SK-N-MC (cell line): Measurements from ENCODE around the gene CHST3.
A peak's percentile ranks its signal among the peaks of the same experiment; 100 is the strongest.

Source experiments
- DNase-seq: peaks from one replicate; pipeline ENCODE4 v3.0.0-alpha.2; 2011; ENCODE audit warnings: low read depth, low spot score
- H3K27ac ChIP-seq: fragments of 200-600 bp; sonication (generic); 2 replicates; pipeline ENCODE4 v1.5.1; 2016; ENCODE audit warnings: mixed run types
- H3K36me3 ChIP-seq: fragments of 200-600 bp; sonication (generic); 2 replicates; pipeline ENCODE4 v1.6.1; 2017; ENCODE audit warnings: antibody characterized with exemption, low read length, mixed read lengths; ENCODE audit not compliant: insufficient read depth
- H3K4me3 ChIP-seq: fragments of 200-600 bp; sonication (generic); 2 replicates; pipeline ENCODE4 v1.5.1; 2016
- H3K9ac ChIP-seq: fragments of 200-600 bp; sonication (generic); 2 replicates; pipeline ENCODE4 v1.8.0; 2017; ENCODE audit warnings: mixed run types, mixed read lengths; ENCODE audit not compliant: insufficient read length
- H3K9me3 ChIP-seq: fragments of 200-600 bp; sonication (generic); 2 replicates; pipeline ENCODE4 v1.6.1; 2017; ENCODE audit warnings: low read depth, mild to moderate bottlenecking, antibody characterized with exemption, low read length, moderate library complexity, mixed read lengths
- EZH2 ChIP-seq: fragments of 200-600 bp; sonication (generic); IDR thresholded peaks from one replicate; pipeline ENCODE4 v1.6.1; 2017; ENCODE audit warnings: antibody characterized with exemption
- FOXP2 ChIP-seq: optimal IDR thresholded peaks from 2 replicates; pipeline ENCODE3; 2011; ENCODE audit warnings: mild to moderate bottlenecking, moderate library complexity; ENCODE audit not compliant: insufficient read depth; ENCODE audit errors: extremely low read length, control extremely low read depth
- POLR2AphosphoS5 ChIP-seq: IDR thresholded peaks from 2 replicates; pipeline ENCODE4 v1.6.1; 2012; ENCODE audit warnings: mild to moderate bottlenecking, low read depth, low read length, borderline replicate concordance

CHST3 gene

GRCh38 chr10:72041491-72041890 is 77.3 kb downstream of the CHST3 start:
- no peak overlapping the region for H3K9ac ChIP-seq
- H3K4me3 ChIP-seq: no peak overlapping the region
- DNase-seq: no peak
- H3K9me3 ChIP-seq: no peaks in the 10 kb centered on the region
- H3K36me3 ChIP-seq: no peaks in the 10 kb centered on the region
- no peak overlapping the region for H3K27ac ChIP-seq
- no peak for TF ChIP-seq FOXP2
- TF ChIP-seq EZH2: no peak
- no peak for TF ChIP-seq POLR2AphosphoS5

GRCh38 chr10:72043016-72043834 is 79.0 kb downstream of the CHST3 start:
- no peak for TF ChIP-seq EZH2
- no peak for TF ChIP-seq POLR2AphosphoS5
- TF ChIP-seq FOXP2: no peak
- H3K27ac ChIP-seq: no peak overlapping the region
- no peak overlapping the region for H3K9ac ChIP-seq
- no peaks in the 10 kb centered on the region for H3K36me3 ChIP-seq
- no peak overlapping the region for H3K4me3 ChIP-seq
- DNase-seq: no peak
- H3K9me3 ChIP-seq: no peaks in the 10 kb centered on the region

- no peaks in the 10 kb centered on the region for H3K36me3 ChIP-seq
- no peak overlapping the region for H3K9ac ChIP-seq
- H3K27ac ChIP-seq: no peak overlapping the region
- DNase-seq: no peak
- TF ChIP-seq EZH2 (no peak), FOXP2 (no peak), POLR2AphosphoS5 (no peak)
- H3K9me3 ChIP-seq: no peaks in the 10 kb centered on the region
- H3K4me3 ChIP-seq: no peak overlapping the region
Observed at GRCh38 chr10:72044417-72045041, 80.3 kb downstream of the CHST3 start.

- no peak for TF ChIP-seq EZH2
- TF ChIP-seq POLR2AphosphoS5: no peak
- TF ChIP-seq FOXP2: no peak
- Histone ChIP-seq H3K36me3 (no peaks in the 10 kb centered on the region), H3K4me3 (no peak overlapping the region), H3K9me3 (no peaks in the 10 kb centered on the region), H3K27ac (no peak overlapping the region), H3K9ac (no peak overlapping the region)
- no peak for DNase-seq
Observed at GRCh38 chr10:72045586-72045985, 81.4 kb downstream of the CHST3 start.

GRCh38 chr10:72048450-72049124 is 84.4 kb downstream of the CHST3 start:
- DNase-seq: peak; percentile 62
- Histone ChIP-seq H3K27ac (no peak overlapping the region), H3K4me3 (no peak overlapping the region), H3K9ac (no peak overlapping the region), H3K36me3 (no peaks in the 10 kb centered on the region), H3K9me3 (no peaks in the 10 kb centered on the region)
- TF ChIP-seq EZH2 (no peak), POLR2AphosphoS5 (no peak), FOXP2 (no peak)

- Histone ChIP-seq H3K9me3 (no peaks in the 10 kb centered on the region), H3K27ac (no peak overlapping the region), H3K9ac (no peak overlapping the region), H3K36me3 (no peaks in the 10 kb centered on the region), H3K4me3 (no peak overlapping the region)
- DNase-seq: no peak
- no peak for TF ChIP-seq FOXP2
- TF ChIP-seq EZH2: no peak
- TF ChIP-seq POLR2AphosphoS5: no peak
Observed at GRCh38 chr10:72049472-72049871, 85.3 kb downstream of the CHST3 start.

- no peak for DNase-seq
- Histone ChIP-seq H3K27ac (no peak overlapping the region), H3K9ac (no peak overlapping the region), H3K4me3 (no peak overlapping the region), H3K9me3 (no peaks in the 10 kb centered on the region), H3K36me3 (no peaks in the 10 kb centered on the region)
- TF ChIP-seq EZH2 (no peak), POLR2AphosphoS5 (no peak), FOXP2 (no peak)
Observed at GRCh38 chr10:72049969-72050781, 86.0 kb downstream of the CHST3 start.

- no peak overlapping the region for H3K27ac ChIP-seq
- no peaks in the 10 kb centered on the region for H3K36me3 ChIP-seq
- TF ChIP-seq FOXP2: no peak
- no peak for TF ChIP-seq POLR2AphosphoS5
- TF ChIP-seq EZH2: no peak
- H3K4me3 ChIP-seq: no peak overlapping the region
- no peaks in the 10 kb centered on the region for H3K9me3 ChIP-seq
- no peak overlapping the region for H3K9ac ChIP-seq
- DNase-seq: no peak
Observed at GRCh38 chr10:72050873-72051272, 86.7 kb downstream of the CHST3 start.

GRCh38 chr10:72053690-72054089 is 89.5 kb downstream of the CHST3 start:
- Histone ChIP-seq H3K9ac (no peak overlapping the region), H3K9me3 (no peaks in the 10 kb centered on the region), H3K36me3 (no peaks in the 10 kb centered on the region), H3K4me3 (no peak overlapping the region), H3K27ac (no peak overlapping the region)
- no peak for TF ChIP-seq EZH2
- no peak for TF ChIP-seq POLR2AphosphoS5
- TF ChIP-seq FOXP2: no peak
- no peak for DNase-seq
